OCI-LY7 (cell line): ENCODE results near the gene ZDHHC9. TPM values are rescaled to one million over a fixed set of nuclear protein-coding genes. Genes with fewer than 3 reads are reported as not detected.

Experiments used
- BruUV-seq: library from RNA; stranded (reverse); fragments of 400-500 nt; replicated peaks from 2 replicates; lab custom pipeline; 2021; lab: Mats Ljungman, UMichigan
- CTCF ChIA-PET: fragments of 300-600 bp; sonication (Branson Sonifier 250); formaldehyde crosslinking; loops from one replicate; lab custom pipeline; 2022; ENCODE audit warnings: antibody characterized with exemption; ENCODE audit not compliant: unreplicated experiment; lab: Charles Lee
- POLR2A ChIA-PET: fragments of 300-600 bp; sonication (Branson Sonifier 250); formaldehyde crosslinking; loops from one replicate; lab custom pipeline; 2022; ENCODE audit warnings: antibody characterized with exemption; lab: Charles Lee
- DNase-seq: peaks from one replicate; pipeline ENCODE4 v3.0.0-alpha.2; 2015; ENCODE audit warnings: low spot score
- H2AFZ ChIP-seq: fragments of 200-600 bp; sonication (generic), shearing (Covaris generic); 2 replicates; pipeline ENCODE4 v1.6.1; 2014; ENCODE audit warnings: mild to moderate bottlenecking, antibody characterized with exemption, low read length, moderate library complexity
- H3K27ac ChIP-seq: fragments of 200-600 bp; sonication (generic); 2 replicates; pipeline ENCODE4 v1.5.1; 2014; ENCODE audit warnings: mixed run types, low read depth, mild to moderate bottlenecking, moderate library complexity, low read length, inconsistent platforms; ENCODE audit not compliant: poor library complexity, severe bottlenecking
- H3K36me3 ChIP-seq: fragments of 200-600 bp; sonication (generic); 2 replicates; pipeline ENCODE4 v1.6.1; 2014; ENCODE audit warnings: mild to moderate bottlenecking, antibody characterized with exemption, low read length, moderate library complexity, mixed read lengths; ENCODE audit not compliant: insufficient read depth
- H3K4me1 ChIP-seq: fragments of 200-600 bp; sonication (generic); 2 replicates; pipeline ENCODE4 v1.5.1; 2014; ENCODE audit warnings: mild to moderate bottlenecking, low read length; ENCODE audit not compliant: insufficient read depth, poor library complexity, severe bottlenecking
- H3K4me2 ChIP-seq: fragments of 200-600 bp; sonication (generic); 2 replicates; pipeline ENCODE4 v1.6.1; 2014; ENCODE audit warnings: mild to moderate bottlenecking, low read length
- H3K4me3 ChIP-seq: fragments of 200-600 bp; sonication (generic); 2 replicates; pipeline ENCODE4 v1.5.1; 2014; ENCODE audit warnings: mild to moderate bottlenecking, low read depth, low read length; ENCODE audit not compliant: poor library complexity, severe bottlenecking
- H3K79me2 ChIP-seq: fragments of 200-600 bp; sonication (generic); 2 replicates; pipeline ENCODE4 v1.6.1; 2016; ENCODE audit warnings: low read depth, mild to moderate bottlenecking, low read length, moderate library complexity, mixed read lengths; ENCODE audit not compliant: insufficient read depth
- H3K9me2 ChIP-seq: fragments of 200-600 bp; sonication (generic); 2 replicates; pipeline ENCODE4 v1.6.1; 2016; ENCODE audit warnings: mild to moderate bottlenecking, low read length, mixed read lengths; ENCODE audit not compliant: insufficient read depth
- H3K9me3 ChIP-seq: fragments of 200-600 bp; sonication (generic); 2 replicates; pipeline ENCODE4 v1.6.1; 2014; ENCODE audit warnings: mild to moderate bottlenecking, mixed run types, low read length, mixed read lengths
- H4K20me1 ChIP-seq: fragments of 200-600 bp; sonication (generic); 2 replicates; pipeline ENCODE4 v1.6.1; 2014; ENCODE audit warnings: mild to moderate bottlenecking, antibody characterized with exemption, low read length, moderate library complexity, mixed read lengths; ENCODE audit not compliant: insufficient read depth
- CTCF ChIP-seq: fragments of 200-600 bp; sonication (generic); conservative IDR thresholded peaks from 2 replicates; pipeline ENCODE4 v1.5.1; 2014; ENCODE audit warnings: mild to moderate bottlenecking, antibody characterized with exemption, low read length, moderate library complexity, mixed read lengths
- EZH2phosphoT487 ChIP-seq: fragments of 200-600 bp; sonication (generic); IDR thresholded peaks from 2 replicates; pipeline ENCODE4 v1.6.1; 2018; ENCODE audit warnings: low read depth, borderline replicate concordance, mild to moderate bottlenecking, mixed run types, antibody characterized with exemption, low read length, moderate library complexity, mixed read lengths
- intact Hi-C: fragments of 100-400 bp; cut with micrococcal nuclease; formaldehyde crosslinking; loops from one replicate; pipeline ENCODE4 v1.10.0; 2022; ENCODE audit not compliant: unreplicated experiment
- total RNA-seq, 2 experiments: library from RNA; depleted of rRNA in 1 of 2; stranded (reverse); fragments of >200 nt in 1 of 2; shearing (Covaris generic) in 1 of 2; gene quantifications; 2 replicates each; pipeline ENCODE4 v1.2.3, GENCODE V29; 2014 to 2022

Gene ZDHHC9
- total RNA-seq, 2 experiments from 2014 or later, result 8.2 to 11.3 TPM

GRCh38 chrX:129798888-129799287 lies 44.8 kb downstream of the ZDHHC9 start:
- no peaks in the 10 kb centered on the region for H4K20me1 ChIP-seq
- H3K27ac ChIP-seq, result peak overlapping the region; percentile 11
- no peak overlapping the region for H2AFZ ChIP-seq
- CTCF ChIA-PET, result no interaction called here
- H3K4me3 ChIP-seq, result no peak overlapping the region
- H3K36me3 ChIP-seq, result peaks cover 53% of the 10 kb centered on the region
- no peak for TF ChIP-seq EZH2phosphoT487
- no peak for TF ChIP-seq CTCF
- no TSS peak for BruUV-seq
- H3K4me2 ChIP-seq, result no peak overlapping the region
- intact Hi-C loops, result no loop called here
- no peaks in the 10 kb centered on the region for H3K79me2 ChIP-seq
- DNase-seq, result no peak
- no peaks in the 10 kb centered on the region for H3K4me1 ChIP-seq
- no peaks in the 10 kb centered on the region for H3K9me2 ChIP-seq
- H3K9me3 ChIP-seq, result no peaks in the 10 kb centered on the region
- POLR2A ChIA-PET, result no interaction called here

GRCh38 chrX:129798456-129798855 lies 45.2 kb downstream of the ZDHHC9 start:
- peaks cover 58% of the 10 kb centered on the region for H3K36me3 ChIP-seq
- no peak for DNase-seq
- H4K20me1 ChIP-seq, result no peaks in the 10 kb centered on the region
- no peak for TF ChIP-seq CTCF
- TF ChIP-seq EZH2phosphoT487, result no peak
- no peak overlapping the region for H3K4me2 ChIP-seq
- H3K4me3 ChIP-seq, result no peak overlapping the region
- intact Hi-C loops, result no loop called here
- H2AFZ ChIP-seq, result no peak overlapping the region
- no peaks in the 10 kb centered on the region for H3K79me2 ChIP-seq
- CTCF ChIA-PET, result no interaction called here
- BruUV-seq, result no TSS peak
- no peaks in the 10 kb centered on the region for H3K4me1 ChIP-seq
- H3K27ac ChIP-seq, result peak overlapping the region; percentile 11
- POLR2A ChIA-PET, result interaction anchor here (0.6 to 1.3 kb wide), 2 partner anchors 11 to 74 kb away, joined by 3 read pairs; no protein-coding TSS in a partner anchor
- H3K9me2 ChIP-seq, result no peaks in the 10 kb centered on the region
- H3K9me3 ChIP-seq, result no peaks in the 10 kb centered on the region

GRCh38 chrX:129797251-129797906 lies 46.3 kb downstream of the ZDHHC9 start:
- Histone ChIP-seq H2AFZ (no peak overlapping the region), H4K20me1 (no peaks in the 10 kb centered on the region), H3K27ac (no peak overlapping the region), H3K4me2 (no peak overlapping the region), H3K4me3 (no peak overlapping the region), H3K9me3 (no peaks in the 10 kb centered on the region), H3K36me3 (peaks cover 69% of the 10 kb centered on the region), H3K9me2 (no peaks in the 10 kb centered on the region), H3K4me1 (no peaks in the 10 kb centered on the region), H3K79me2 (no peaks in the 10 kb centered on the region)
- intact Hi-C loops, result no loop called here
- DNase-seq, result no peak
- TF ChIP-seq CTCF (no peak), EZH2phosphoT487 (no peak)
- no TSS peak for BruUV-seq
- ChIA-PET CTCF (no interaction called here), POLR2A (interaction anchor here (1.0 to 1.3 kb wide), 3 partner anchors 9 to 38 kb away, joined by 3 to 4 read pairs (median 3); no protein-coding TSS in a partner anchor)
